Bronchial epithelial cell (primary cell): ENCODE results near the gene MAP3K9. TPM values are rescaled to one million over a fixed set of nuclear protein-coding genes. Genes with fewer than 3 reads are reported as not detected.

ENCODE experiments used
- DNase-seq: peaks from one replicate; pipeline ENCODE4 v3.0.0-alpha.2; 2010; ENCODE audit warnings: low read depth
- FAIRE-seq: peaks from 2 replicates; lab custom pipeline; 2011; peaks lifted over from hg19 to GRCh38; lab: Jason Lieb, UNC
- H3K27me3 ChIP-seq: 2 replicates; pipeline ENCODE4 v1.5.1; 2011; ENCODE audit warnings: low read length; ENCODE audit not compliant: control insufficient read depth, insufficient read depth
- H3K36me3 ChIP-seq: 2 replicates; pipeline ENCODE4 v1.5.1; 2011; ENCODE audit warnings: low read length; ENCODE audit not compliant: control insufficient read depth, insufficient read depth
- H3K4me3 ChIP-seq: 2 replicates; pipeline ENCODE4 v1.5.1; 2011; ENCODE audit warnings: mild to moderate bottlenecking, low read depth, low read length, control low read depth
- CTCF ChIP-seq: IDR thresholded peaks from 2 replicates; pipeline ENCODE4 v1.5.1; 2011; ENCODE audit warnings: mild to moderate bottlenecking, moderate library complexity, low read length, control low read depth, inconsistent platforms; ENCODE audit not compliant: insufficient read depth, severe bottlenecking
- total RNA-seq: library from RNA; depleted of rRNA; stranded (reverse); fragments of >200 nt; gene quantifications from 2 replicates; pipeline ENCODE4 v1.2.1, GENCODE V29; 2014

Gene MAP3K9
- total RNA-seq, 1 donor from 2014 or later, result 11.6 TPM

GRCh38 chr14:70770490-70770889 lies 38.8 kb downstream of the MAP3K9 start:
- TF ChIP-seq CTCF, result no peak
- FAIRE-seq (peak; percentile 94), DNase-seq (peak; percentile 97)
- Histone ChIP-seq H3K36me3 (peaks cover 4% of the 10 kb centered on the region), H3K27me3 (no peaks in the 10 kb centered on the region), H3K4me3 (no peak overlapping the region)

GRCh38 chr14:70759398-70759797 lies 49.9 kb downstream of the MAP3K9 start:
- DNase-seq, result no peak
- no peak for FAIRE-seq
- no peaks in the 10 kb centered on the region for H3K27me3 ChIP-seq
- H3K4me3 ChIP-seq, result no peak overlapping the region
- peaks cover 6% of the 10 kb centered on the region for H3K36me3 ChIP-seq
- no peak for TF ChIP-seq CTCF

- Histone ChIP-seq H3K4me3 (no peak overlapping the region), H3K27me3 (no peaks in the 10 kb centered on the region), H3K36me3 (peaks cover 1% of the 10 kb centered on the region)
- TF ChIP-seq CTCF, result no peak
- FAIRE-seq (peak; percentile 58), DNase-seq (peak; percentile 94)
Measured at GRCh38 chr14:70755655-70756054, 53.7 kb downstream of the MAP3K9 start.

- FAIRE-seq (peak; percentile 52), DNase-seq (peak; percentile 95)
- Histone ChIP-seq H3K4me3 (no peak overlapping the region), H3K36me3 (no peaks in the 10 kb centered on the region), H3K27me3 (no peaks in the 10 kb centered on the region)
- no peak for TF ChIP-seq CTCF
Measured at GRCh38 chr14:70754991-70755390, 54.3 kb downstream of the MAP3K9 start.

- DNase-seq, result no peak
- FAIRE-seq, result no peak
- no peak for TF ChIP-seq CTCF
- no peaks in the 10 kb centered on the region for H3K27me3 ChIP-seq
- H3K4me3 ChIP-seq, result no peak overlapping the region
- peaks cover 3% of the 10 kb centered on the region for H3K36me3 ChIP-seq
Measured at GRCh38 chr14:70753518-70753953, 55.8 kb downstream of the MAP3K9 start.

GRCh38 chr14:70748422-70748821 lies 60.9 kb downstream of the MAP3K9 start:
- TF ChIP-seq CTCF, result no peak
- H3K27me3 ChIP-seq, result no peaks in the 10 kb centered on the region
- no peak overlapping the region for H3K4me3 ChIP-seq
- FAIRE-seq (no peak), DNase-seq (no peak)
- peaks cover 4% of the 10 kb centered on the region for H3K36me3 ChIP-seq
